Neutrophil (primary cell): ENCODE measurements around the gene VSTM2B.

ENCODE experiments used
- H3K27ac ChIP-seq: fragments of 200-600 bp; sonication (generic); 2 replicates; pipeline ENCODE4 v1.5.1; 2016; ENCODE audit warnings: mild to moderate bottlenecking, moderate library complexity
- H3K27me3 ChIP-seq: fragments of 200-600 bp; sonication (generic); 2 replicates; pipeline ENCODE4 v1.6.0; 2016; ENCODE audit warnings: mild to moderate bottlenecking
- H3K36me3 ChIP-seq: fragments of 200-600 bp; sonication (generic); 2 replicates; pipeline ENCODE4 v1.5.1; 2017
- H3K4me1 ChIP-seq, 2 experiments: fragments of 200-600 bp in 1 of 2; sonication (generic) in 1 of 2; 1 replicate in 1 of 2; 2 replicates in 1 of 2; pipeline versions ENCODE4 v1.5.1 to v1.6.1; 2013 to 2016; ENCODE audit warnings: low read depth in 1 of 2, low read length in 1 of 2, mild to moderate bottlenecking in 1 of 2, moderate library complexity in 1 of 2; ENCODE audit not compliant: control insufficient read depth in 1 of 2, insufficient read depth in 1 of 2
- H3K4me3 ChIP-seq, 2 experiments: fragments of 200-600 bp in 1 of 2; sonication (generic) in 1 of 2; 1 replicate in 1 of 2; 2 replicates in 1 of 2; pipeline ENCODE4 v1.5.1; 2013 to 2016; ENCODE audit warnings: low read depth in 1 of 2, low read length in 1 of 2, mild to moderate bottlenecking in 1 of 2, moderate library complexity in 1 of 2
- H3K9me3 ChIP-seq: fragments of 200-600 bp; sonication (generic); 2 replicates; pipeline ENCODE4 v1.5.1; 2016
- CTCF ChIP-seq: fragments of 200-600 bp; sonication (generic); IDR thresholded peaks from 2 replicates; pipeline ENCODE4 v1.5.1; 2016; ENCODE audit warnings: antibody characterized with exemption

The VSTM2B gene

DNA sequence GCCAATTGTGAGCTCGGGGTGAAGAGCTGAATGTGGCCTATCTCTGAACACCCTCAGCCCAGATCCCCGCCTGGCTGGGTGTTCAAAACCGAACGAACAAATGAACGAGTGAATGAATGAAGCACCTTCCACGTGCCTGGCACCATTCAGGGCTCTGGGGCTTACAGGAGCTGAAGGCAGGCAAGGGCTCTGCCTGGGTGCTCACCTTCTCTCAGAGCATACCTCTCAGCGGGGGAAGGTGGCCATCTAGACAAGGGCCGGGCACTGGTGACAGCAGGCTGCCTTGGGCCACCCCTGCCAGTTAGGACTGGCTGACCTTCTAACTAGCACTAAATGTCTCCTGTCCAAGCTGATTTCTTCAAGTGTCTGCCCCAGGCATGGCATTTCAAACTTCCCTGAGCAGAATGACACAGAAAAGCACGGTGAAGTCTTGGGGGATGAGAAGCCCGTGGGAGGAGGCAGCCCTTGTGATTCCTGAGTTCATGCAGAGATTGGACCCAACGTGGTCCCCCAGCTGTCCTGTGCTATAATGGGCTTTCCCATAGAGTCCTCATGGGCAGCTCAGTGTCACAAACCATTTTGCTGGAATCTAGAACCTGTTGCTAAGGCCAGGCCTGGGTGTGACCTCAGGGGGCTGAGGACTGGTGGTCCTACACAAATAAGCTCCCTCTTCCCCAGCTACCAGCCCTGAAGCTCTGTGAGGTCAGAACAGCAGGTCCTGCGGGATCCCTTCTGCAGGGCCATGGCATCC lies 27.9 kb upstream of the VSTM2B start:
- Histone ChIP-seq H3K27ac (no peak overlapping the region), H3K4me3 (no peak overlapping the region), H3K4me1 (no peaks in the 10 kb centered on the region), H3K36me3 (no peaks in the 10 kb centered on the region), H3K9me3 (no peaks in the 10 kb centered on the region), H3K27me3 (peaks cover 4% of the 10 kb centered on the region)
- no peak for TF ChIP-seq CTCF

DNA sequence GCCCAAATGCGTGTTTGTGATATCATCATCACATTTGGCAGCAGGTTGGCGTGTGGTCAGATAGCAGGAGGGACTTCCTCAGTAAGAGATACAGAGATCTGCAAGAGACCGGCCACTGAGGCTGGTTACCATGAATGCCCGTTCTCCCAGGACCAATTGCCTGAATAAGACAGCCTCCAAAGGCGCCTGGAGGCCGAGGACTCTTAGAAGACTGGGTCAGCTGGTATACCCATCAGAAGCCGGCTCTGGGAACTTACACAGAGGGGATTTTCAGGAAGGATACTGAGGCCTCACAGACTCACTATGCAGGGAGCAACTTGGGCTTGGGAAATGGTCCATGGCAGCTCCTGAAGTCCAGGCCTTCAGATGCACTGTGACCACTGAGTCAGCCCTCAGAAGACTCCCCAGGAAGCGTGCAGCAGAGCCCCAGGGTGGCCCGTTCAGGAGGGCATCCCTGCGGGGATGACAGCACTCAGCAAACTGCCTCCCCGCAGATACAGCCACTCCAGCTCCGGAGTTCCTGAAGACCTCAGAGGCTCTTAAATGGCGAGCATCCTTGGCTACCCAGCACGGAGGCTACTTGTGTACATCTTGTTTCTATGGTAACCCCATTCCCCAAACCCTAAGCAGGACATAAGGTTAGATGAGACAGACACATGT lies 26.4 kb upstream of the VSTM2B start:
- H3K27me3 ChIP-seq, result no peaks in the 10 kb centered on the region
- H3K36me3 ChIP-seq, result no peaks in the 10 kb centered on the region
- no peaks in the 10 kb centered on the region for H3K4me1 ChIP-seq
- no peak overlapping the region for H3K4me3 ChIP-seq
- H3K27ac ChIP-seq, result no peak overlapping the region
- H3K9me3 ChIP-seq, result no peaks in the 10 kb centered on the region
- no peak for TF ChIP-seq CTCF

DNA sequence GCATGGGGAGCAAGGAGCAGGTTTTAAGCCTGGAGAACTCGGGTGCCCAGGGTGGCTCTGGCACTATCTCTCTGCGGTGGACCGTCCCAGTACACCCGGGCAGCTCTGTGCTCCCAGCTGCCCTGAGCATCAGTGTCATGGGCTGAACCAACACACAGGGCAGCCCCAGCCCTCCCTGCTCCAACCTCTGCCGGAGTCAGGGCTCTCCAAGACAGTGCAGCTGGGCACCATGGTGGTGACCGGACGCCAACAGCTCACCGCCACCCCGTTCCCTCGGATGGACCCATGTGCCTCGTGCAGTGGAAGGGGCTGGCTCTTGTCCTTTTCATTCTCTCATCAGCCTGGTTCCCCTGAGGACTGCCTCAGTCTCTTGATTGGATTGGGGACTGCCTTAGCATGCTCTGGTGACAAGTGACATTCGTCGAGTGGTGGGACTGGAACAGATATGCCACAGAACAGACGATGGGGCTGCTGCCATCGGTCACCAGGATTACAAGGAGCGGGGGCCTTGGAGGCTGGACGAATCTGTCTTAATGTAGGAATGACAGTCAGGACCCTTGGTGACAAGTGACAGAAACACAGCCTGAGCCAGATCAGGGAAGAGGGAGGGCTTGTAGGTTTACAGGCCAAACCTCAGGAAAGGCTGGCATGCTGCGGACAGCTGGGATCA lies 25.7 kb upstream of the VSTM2B start:
- no peak for TF ChIP-seq CTCF
- no peaks in the 10 kb centered on the region for H3K27me3 ChIP-seq

GRCh38 chr19:29501816-29502580 lies 23.8 kb upstream of the VSTM2B start:
- H3K4me1 ChIP-seq, result no peaks in the 10 kb centered on the region
- H3K27ac ChIP-seq, result no peak overlapping the region
- TF ChIP-seq CTCF, result no peak
- no peak overlapping the region for H3K4me3 ChIP-seq
- H3K27me3 ChIP-seq, result no peaks in the 10 kb centered on the region
- no peaks in the 10 kb centered on the region for H3K36me3 ChIP-seq
- H3K9me3 ChIP-seq, result no peaks in the 10 kb centered on the region

More for the DNA sequence above, 25.7 kb upstream of the VSTM2B start:
- H3K36me3 ChIP-seq, result no peaks in the 10 kb centered on the region
- H3K9me3 ChIP-seq, result no peaks in the 10 kb centered on the region
- H3K27ac ChIP-seq, result no peak overlapping the region
- no peak overlapping the region for H3K4me3 ChIP-seq
- no peaks in the 10 kb centered on the region for H3K4me1 ChIP-seq

DNA sequence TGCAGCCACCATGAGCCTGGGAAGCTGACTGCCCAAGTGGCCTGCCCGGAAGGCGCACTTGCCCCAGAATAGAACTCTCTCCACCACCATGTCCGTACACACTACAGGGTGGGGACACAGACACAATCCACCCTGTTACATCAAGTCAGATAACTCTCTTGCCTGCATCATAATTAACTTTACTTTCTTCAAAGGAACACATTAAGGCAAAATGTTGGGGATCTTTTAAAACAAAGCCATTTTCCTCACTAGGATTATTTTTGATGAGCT lies 23.3 kb upstream of the VSTM2B start:
- Histone ChIP-seq H3K4me3 (no peak overlapping the region), H3K36me3 (no peaks in the 10 kb centered on the region), H3K9me3 (no peaks in the 10 kb centered on the region), H3K4me1 (no peaks in the 10 kb centered on the region), H3K27me3 (no peaks in the 10 kb centered on the region), H3K27ac (no peak overlapping the region)
- TF ChIP-seq CTCF, result no peak
